Skeletal muscle cell (primary cell): Measurements from ENCODE around the gene TXNDC11.
A peak's percentile ranks its signal among the peaks of the same experiment; 100 is the strongest.

ENCODE experiments used
- DNase-seq: peaks from one replicate; pipeline ENCODE4 v3.0.0-alpha.2; 2010; ENCODE audit warnings: low read depth
- H3K4me3 ChIP-seq: 2 replicates; pipeline ENCODE4 v1.5.1; 2011; ENCODE audit warnings: low read depth, mild to moderate bottlenecking, control low read depth, low read length, moderate library complexity

TXNDC11 gene

GRCh38 chr16:11755022-11755760, 12.5 kb upstream of the TXNDC11 start:
- H3K4me3 ChIP-seq: no peak overlapping the region
- no peak for DNase-seq

DNA sequence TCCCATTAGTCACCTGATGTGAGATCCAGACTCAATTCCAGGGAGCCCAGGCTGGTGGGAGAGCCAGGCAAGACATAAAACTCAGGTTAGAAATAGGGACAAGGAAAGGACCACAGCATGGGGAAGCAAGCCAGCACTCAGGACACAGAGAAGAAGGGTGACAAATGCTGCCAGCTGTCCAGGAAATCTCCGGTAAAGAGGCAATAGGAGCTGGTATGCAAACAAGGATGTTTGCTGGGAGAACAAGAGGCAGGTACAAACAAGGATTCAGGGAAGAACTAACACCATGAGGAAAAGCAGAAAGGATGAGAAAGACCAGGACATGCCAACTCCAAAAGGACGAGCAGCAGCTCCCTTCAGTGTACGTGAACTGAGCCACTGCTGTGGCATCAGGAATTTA, 10.2 kb upstream of the TXNDC11 start:
- H3K4me3 ChIP-seq: no peak overlapping the region
- DNase-seq: no peak

GRCh38 chr16:11750056-11750455, 7.4 kb upstream of the TXNDC11 start:
- DNase-seq: no peak
- H3K4me3 ChIP-seq: no peak overlapping the region

DNA sequence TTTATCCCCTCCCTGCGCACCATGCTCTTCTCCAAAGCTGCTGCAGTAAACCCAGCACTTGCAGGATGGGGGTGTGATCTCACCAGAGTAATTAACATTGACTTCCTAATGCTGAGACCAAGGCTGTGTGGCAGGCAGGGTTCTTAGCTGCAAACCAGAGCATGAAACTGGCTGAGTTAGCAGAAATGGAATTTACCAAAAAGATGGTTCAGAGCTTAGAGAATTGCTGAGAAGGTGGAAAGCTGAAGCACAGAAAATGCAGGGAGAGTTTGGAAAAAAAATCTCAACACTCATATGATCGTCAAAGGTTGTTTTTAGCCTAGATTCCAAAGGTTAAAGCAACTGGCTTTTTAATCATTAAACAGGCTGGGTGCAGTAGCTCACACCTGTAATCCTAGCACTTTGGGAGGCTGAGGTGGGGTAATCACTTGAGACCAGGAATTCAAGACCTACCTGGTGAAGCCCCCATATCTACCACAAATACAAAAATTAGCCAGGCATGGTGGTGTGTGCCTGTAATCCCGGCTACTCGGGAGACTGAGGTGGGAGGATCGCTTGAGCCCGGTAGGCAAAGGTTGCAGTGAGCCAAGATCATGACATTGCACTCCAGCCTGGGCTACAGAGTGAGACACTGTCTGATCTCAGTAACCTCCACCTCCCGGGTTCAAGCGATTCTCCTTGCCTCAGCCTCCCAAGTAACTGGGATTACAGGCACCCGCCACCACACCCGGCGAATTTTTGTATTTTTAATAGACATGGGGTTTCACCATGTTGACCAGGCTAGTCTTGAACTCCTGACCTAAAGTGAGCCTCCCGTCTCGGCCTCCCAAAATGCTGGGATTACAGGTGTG, 6.0 kb upstream of the TXNDC11 start:
- DNase-seq: no peak
- H3K4me3 ChIP-seq: no peak overlapping the region

DNA sequence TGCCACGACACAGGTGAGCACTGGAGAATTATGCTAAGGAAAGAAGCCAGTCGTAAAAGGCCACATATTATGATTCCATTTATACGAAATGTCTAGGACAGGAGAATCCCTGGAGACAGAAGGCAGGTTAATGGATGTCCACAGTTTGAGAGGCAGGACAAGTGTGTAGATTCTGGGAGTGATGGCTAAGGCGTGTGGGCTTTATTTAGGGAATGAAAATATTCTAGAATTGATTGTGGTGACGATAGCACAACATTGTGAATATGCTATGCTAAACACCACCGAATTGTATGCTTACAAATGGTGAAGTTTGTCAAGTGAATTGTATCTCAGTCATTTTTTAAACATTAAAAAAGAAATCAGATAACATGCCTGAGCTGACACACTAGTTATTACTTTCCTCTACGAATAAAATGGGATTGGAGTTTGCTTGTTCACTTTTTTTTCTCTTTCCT, 5.3 kb upstream of the TXNDC11 start:
- no peak overlapping the region for H3K4me3 ChIP-seq
- DNase-seq: no peak

GRCh38 chr16:11744075-11744470, 1.4 kb upstream of the TXNDC11 start:
- no peak overlapping the region for H3K4me3 ChIP-seq
- no peak for DNase-seq

GRCh38 chr16:11743308-11744074, 834 bp upstream of the TXNDC11 start:
- DNase-seq: no peak
- peak overlapping the region; percentile 95 for H3K4me3 ChIP-seq

- DNase-seq: no peak
These were observed 543 bp downstream of the TXNDC11 start for GRCh38 chr16:11742093-11742535.

GRCh38 chr16:11740567-11740966, 2.1 kb downstream of the TXNDC11 start:
- no peak for DNase-seq
- H3K4me3 ChIP-seq: peak overlapping the region; percentile 95

More at GRCh38 chr16:11742093-11742535, 543 bp downstream of the TXNDC11 start:
- H3K4me3 ChIP-seq: peak overlapping the region; percentile 95

DNA sequence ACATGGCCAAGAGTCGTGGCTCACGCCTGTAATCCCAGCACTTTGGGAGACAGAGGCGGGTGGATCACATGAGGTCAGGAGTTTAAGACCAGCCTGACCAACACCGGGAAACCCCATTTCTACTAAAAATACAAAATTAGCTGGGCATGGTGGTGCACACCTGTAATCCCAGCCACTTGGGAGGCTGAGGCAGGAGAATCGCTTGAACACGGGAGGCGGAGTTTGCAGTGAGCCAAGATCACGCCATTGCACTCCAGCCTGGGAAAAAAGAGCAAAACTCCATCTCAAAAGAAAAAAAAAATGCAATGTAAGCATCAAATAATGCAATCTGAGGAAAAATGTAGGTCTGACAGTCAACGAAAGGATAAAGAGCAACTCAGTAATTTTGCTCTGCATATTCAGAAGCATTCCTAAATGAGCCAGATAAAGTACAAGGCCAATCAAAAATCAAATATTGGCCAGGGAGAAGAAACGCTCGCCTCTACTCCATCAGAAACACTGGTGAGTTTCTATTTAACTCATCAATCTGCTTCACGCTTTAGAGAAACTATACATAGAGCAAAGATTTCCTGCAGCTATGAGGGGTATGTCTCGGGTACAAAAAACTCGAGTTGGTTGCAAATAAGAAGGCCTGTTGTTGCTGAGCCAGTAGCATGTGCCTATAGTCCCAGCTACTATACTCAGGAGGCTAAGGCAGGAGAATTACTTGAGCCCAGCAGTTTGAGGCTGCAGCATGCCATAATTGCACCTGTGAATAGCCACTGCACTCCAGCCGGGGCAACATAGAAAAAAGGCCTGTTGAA, 3.7 kb downstream of the TXNDC11 start:
- no peak overlapping the region for H3K4me3 ChIP-seq
- no peak for DNase-seq

GRCh38 chr16:11737713-11738112, 4.9 kb downstream of the TXNDC11 start:
- H3K4me3 ChIP-seq: no peak overlapping the region
- no peak for DNase-seq

DNA sequence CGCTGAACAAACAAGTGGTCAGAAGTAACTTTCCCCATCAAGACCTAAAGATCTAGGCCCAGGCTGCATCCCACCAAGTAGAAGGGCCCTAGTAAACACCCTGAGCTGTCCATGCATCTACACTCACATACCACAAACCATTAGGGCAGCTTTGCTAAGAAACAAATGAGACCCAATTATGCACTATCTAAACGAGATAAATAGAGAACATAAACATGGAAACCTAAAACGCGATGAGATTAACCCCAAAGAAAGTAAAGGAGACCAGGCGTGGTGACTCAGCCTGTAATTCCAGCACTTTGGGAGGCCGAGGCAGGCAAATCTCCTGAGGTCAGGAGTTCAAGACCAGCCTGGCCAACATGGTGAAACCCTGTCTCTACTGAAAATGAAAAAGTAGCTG, 5.8 kb downstream of the TXNDC11 start:
- DNase-seq: no peak

DNA sequence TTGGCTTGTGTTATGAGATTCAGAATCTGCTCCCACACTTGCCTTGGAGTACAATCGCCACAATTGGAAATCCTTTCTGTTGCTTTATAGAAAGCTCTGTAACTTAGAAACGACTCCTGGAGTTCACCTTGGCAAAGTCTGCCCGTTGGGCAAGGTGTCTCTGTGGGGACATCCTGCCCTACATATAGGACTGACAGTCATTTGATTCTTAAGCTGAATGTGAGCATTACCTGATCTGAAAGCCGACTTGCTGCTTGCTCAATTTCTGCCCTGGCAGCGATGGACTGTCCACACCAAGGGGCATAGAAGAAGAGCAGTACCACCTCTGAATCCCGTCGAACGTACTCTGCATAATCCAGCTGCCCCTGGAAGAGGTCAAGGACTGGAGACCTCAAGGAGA, 6.9 kb downstream of the TXNDC11 start:
- DNase-seq: no peak
- H3K4me3 ChIP-seq: no peak overlapping the region

More for the DNA sequence above, 5.8 kb downstream of the TXNDC11 start:
- no peak overlapping the region for H3K4me3 ChIP-seq

GRCh38 chr16:11734653-11735043, 8.0 kb downstream of the TXNDC11 start:
- H3K4me3 ChIP-seq: no peak overlapping the region
- DNase-seq: no peak

- H3K4me3 ChIP-seq: no peak overlapping the region
- no peak for DNase-seq
These were observed 8.5 kb downstream of the TXNDC11 start for GRCh38 chr16:11734025-11734652.

- DNase-seq: no peak
- no peak overlapping the region for H3K4me3 ChIP-seq
These were observed 11.4 kb downstream of the TXNDC11 start for GRCh38 chr16:11731222-11731621.

DNA sequence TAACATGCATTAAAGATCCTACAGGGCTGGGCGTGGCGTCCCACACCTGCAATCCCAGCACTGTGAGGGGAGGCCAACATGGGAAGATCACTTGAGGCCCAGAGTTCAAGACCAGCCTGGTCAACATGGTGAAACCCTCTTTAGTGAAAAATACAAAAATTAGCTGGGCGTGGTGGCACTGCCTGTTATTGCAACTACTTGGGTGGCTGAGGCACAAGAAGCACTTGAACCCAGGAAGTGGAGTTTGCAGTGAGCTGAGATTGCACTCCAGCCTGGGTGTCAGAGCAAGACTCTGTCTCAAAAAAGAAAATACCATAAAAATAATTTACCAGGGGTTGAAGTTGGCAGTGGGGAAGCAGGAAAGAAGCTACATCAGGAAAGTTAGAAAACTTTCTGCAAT, 12.9 kb downstream of the TXNDC11 start:
- H3K4me3 ChIP-seq: no peak overlapping the region
- DNase-seq: no peak

DNA sequence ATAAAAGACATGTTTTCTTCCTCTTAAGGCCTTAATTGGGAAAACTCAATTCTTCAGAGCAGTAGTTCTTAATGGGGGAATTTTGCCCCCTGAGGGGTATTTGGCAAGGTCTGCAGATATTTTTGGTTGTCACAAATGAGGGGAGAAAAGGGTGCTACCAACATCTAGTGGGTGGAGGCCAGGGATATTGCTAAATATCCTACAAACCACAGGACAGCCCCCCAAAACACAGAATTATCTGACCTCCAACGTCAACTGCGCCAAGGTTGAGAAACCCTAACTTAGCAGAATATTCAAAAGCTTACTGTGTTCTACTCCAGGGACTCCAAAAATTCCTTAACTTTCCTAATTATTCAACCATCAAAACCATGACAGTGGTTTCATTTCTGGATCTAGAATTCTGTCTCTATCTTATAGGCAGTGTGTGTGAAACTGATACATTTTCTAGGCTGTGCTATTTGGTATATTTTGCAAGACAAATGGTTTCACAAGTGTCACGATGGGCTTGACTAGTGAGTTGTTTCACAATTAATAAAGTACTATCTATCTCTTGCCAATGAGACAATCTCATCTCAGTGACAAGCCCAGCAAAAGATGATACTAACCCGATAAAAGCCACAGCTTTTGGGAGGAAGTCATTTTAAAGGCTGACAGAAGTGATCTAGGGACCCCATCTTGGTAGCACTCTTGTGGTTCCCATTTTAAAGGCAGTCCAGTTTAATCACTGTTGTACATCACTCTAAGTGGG, 14.7 kb downstream of the TXNDC11 start:
- DNase-seq: no peak

More for the DNA sequence above, 14.7 kb downstream of the TXNDC11 start:
- no peak overlapping the region for H3K4me3 ChIP-seq
